IPS-18a (cell line): ENCODE results near the gene GSTM2.
"Not testable (repeated sequence)": the region's sequence is repeated elsewhere in the genome, so short reads cannot be mapped to it uniquely, and the experiment has no call there.

Experiments used
- H3K27ac ChIP-seq: one replicate; pipeline ENCODE4 v1.5.1; 2013; ENCODE audit warnings: low read length
- H3K27me3 ChIP-seq: one replicate; pipeline ENCODE4 v1.6.1; 2013; ENCODE audit warnings: mild to moderate bottlenecking, low read length; ENCODE audit not compliant: control insufficient read depth, insufficient read depth
- H3K36me3 ChIP-seq: one replicate; pipeline ENCODE4 v1.6.1; 2013; ENCODE audit warnings: low read depth, low read length; ENCODE audit not compliant: control insufficient read depth
- H3K4me1 ChIP-seq: one replicate; pipeline ENCODE4 v1.6.1; 2013; ENCODE audit warnings: low read depth, low read length; ENCODE audit not compliant: control insufficient read depth
- H3K4me3 ChIP-seq: one replicate; pipeline ENCODE4 v1.5.1; 2013; ENCODE audit warnings: low read length
- H3K9ac ChIP-seq: one replicate; pipeline ENCODE4 v1.6.1; 2013; ENCODE audit warnings: mild to moderate bottlenecking, low read length, moderate library complexity
- H3K9me3 ChIP-seq: one replicate; pipeline ENCODE4 v1.6.1; 2013; ENCODE audit warnings: low read depth, low read length; ENCODE audit not compliant: control insufficient read depth

Gene GSTM2

DNA sequence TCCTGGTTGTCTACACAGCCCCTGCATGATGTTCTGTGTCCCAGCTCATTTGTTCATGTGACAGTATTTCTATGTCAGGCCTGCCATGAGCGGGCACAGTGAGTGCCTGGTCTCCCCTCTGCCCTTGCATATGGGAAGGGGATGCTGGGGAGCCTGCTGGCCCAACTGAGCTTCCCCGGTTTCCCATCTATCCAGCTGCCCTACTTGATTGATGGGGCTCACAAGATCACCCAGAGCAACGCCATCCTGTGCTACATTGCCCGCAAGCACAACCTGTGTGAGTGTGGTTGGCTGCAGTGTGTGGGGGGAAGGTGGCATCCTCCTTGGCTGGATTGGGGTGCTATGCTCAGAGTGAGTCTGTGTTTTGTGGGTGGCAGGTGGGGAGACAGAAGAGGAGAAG, 10.5 kb upstream of the GSTM2 start:
- no peak overlapping the region for H3K9ac ChIP-seq
- H3K27ac ChIP-seq, result no peak overlapping the region
- H3K36me3 ChIP-seq, result no peaks in the 10 kb centered on the region
- no peaks in the 10 kb centered on the region for H3K9me3 ChIP-seq
- no peak overlapping the region for H3K4me3 ChIP-seq
- no peaks in the 10 kb centered on the region for H3K4me1 ChIP-seq
- H3K27me3 ChIP-seq, result peaks cover 15% of the 10 kb centered on the region

DNA sequence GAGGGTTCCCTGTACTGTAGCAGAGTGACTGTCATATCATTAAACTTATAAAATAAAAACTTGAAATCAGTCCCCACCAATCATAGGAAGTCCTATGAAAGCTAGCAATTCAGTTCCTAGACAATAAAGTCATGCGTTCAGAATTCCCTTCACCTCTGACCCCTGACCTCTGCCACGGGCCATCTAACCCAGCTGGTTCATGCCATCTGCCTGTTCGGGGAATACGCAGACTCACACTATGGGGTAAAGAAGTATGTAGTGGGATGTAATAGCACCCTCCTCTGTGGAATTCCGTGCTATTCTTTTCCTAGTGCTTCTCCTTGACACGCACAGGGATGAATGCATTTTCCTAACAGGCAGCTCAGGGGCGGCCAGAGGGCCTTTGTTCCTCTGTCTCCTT, 9.9 kb upstream of the GSTM2 start:
- H3K36me3 ChIP-seq, result no peaks in the 10 kb centered on the region
- H3K9ac ChIP-seq, result no peak overlapping the region
- no peak overlapping the region for H3K27ac ChIP-seq
- peaks cover 15% of the 10 kb centered on the region for H3K27me3 ChIP-seq
- no peaks in the 10 kb centered on the region for H3K4me1 ChIP-seq
- no peak overlapping the region for H3K4me3 ChIP-seq
- no peaks in the 10 kb centered on the region for H3K9me3 ChIP-seq

DNA sequence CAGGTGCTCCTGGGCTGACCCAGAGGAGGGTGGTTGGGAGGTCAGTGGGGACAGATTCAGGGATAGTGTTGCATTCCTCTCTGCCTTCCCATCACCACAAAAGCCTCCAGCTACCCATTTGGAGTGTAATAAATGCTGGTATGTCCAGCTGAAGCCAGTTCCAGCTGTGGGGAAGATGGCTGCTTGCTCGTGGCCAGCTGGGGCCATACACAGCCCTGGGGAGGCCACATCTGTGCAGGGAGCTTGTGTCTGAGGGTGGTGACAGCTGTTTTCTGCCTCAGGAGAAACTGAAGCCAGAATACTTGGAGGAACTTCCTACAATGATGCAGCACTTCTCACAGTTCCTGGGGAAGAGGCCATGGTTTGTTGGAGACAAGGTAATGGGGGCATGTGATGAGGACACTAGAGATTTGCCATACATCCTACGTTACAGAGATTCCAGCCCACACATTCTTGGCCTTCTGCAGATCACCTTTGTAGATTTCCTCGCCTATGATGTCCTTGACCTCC, 9.3 kb upstream of the GSTM2 start:
- Histone ChIP-seq H3K4me3 (no peak overlapping the region), H3K9ac (no peak overlapping the region), H3K27ac (no peak overlapping the region)

DNA sequence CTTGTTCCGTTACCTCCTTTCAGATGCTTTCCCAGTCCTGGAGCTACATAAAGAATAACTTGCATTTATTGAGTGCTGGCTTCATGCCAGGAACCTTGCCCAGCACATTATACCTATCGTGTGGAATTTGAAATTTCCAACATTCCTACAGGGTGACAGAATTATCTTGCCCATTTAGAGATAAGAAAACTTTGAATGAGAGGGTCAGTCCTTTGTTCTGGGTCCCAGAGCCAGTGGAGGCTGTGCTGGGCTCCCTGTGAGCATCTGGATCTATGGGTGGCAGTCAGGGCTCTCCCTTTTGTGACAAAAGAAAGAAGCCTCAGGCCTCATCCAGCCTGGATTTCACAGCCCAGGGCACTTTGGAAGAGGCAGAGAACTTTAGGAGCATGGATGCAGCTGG, 8.7 kb upstream of the GSTM2 start:
- H3K27ac ChIP-seq, result no peak overlapping the region
- no peaks in the 10 kb centered on the region for H3K4me1 ChIP-seq
- H3K9me3 ChIP-seq, result no peaks in the 10 kb centered on the region
- no peak overlapping the region for H3K4me3 ChIP-seq
- H3K27me3 ChIP-seq, result peaks cover 15% of the 10 kb centered on the region
- H3K36me3 ChIP-seq, result no peaks in the 10 kb centered on the region
- H3K9ac ChIP-seq, result no peak overlapping the region

More for the DNA sequence above, 9.3 kb upstream of the GSTM2 start:
- Histone ChIP-seq H3K9me3 (no peaks in the 10 kb centered on the region), H3K4me1 (no peaks in the 10 kb centered on the region), H3K27me3 (peaks cover 15% of the 10 kb centered on the region), H3K36me3 (no peaks in the 10 kb centered on the region)

DNA sequence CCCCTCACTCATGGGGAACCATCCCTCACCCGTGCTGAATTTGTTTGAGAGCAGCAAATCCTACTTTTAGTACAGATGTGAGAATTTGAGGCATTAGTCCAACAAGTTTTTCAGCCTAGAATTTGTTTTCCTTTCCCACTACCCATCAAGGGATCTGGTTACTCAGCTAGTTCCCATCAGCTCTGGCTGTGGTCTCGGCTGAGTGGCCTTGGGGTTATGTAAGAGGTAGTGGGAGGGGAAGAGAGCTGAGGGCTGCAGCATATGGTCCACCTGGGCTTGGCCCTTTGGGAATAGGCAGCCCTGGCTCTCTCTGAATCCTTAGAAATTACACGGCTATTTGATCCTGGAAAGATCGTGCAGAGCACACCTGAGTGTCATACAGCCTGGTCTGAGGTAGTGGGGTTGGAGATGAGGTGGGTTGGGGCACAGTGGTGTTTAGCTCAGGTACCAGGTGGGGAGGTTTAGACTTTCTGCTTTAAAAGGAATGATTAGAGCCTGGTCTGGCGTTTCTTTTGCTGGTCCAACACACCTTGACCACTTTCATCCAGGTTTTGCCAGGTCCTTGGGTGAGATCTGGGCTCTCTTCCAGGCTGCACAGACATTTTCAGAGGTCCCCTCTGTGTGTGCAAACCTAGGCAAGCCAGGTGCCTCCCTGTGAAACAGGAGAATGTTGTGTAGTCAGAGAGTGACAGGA, 7.7 kb upstream of the GSTM2 start:
- Histone ChIP-seq H3K9ac (no peak overlapping the region), H3K27ac (no peak overlapping the region)

DNA sequence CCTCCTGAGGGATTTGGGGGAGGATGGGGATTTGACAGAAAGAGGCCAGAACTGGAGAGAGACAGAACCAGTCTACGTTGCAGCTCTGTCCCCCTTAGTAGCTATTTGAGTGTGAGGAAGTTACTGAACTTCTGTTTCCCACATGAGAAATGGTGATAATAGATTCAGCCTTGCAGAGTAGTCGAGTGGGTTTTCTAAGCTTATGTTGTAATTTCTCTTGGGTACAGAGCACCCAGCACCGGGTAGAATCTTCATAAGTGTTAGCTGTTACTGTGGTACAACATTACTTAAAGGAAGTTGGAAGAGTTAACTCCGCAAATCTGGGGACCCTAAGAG, 7.2 kb upstream of the GSTM2 start:
- H3K4me3 ChIP-seq, H3K27ac ChIP-seq, H3K36me3 ChIP-seq, H3K9ac ChIP-seq, H3K4me1 ChIP-seq, H3K27me3 ChIP-seq, H3K9me3 ChIP-seq: not testable (repeated sequence)

More for the DNA sequence above, 7.7 kb upstream of the GSTM2 start:
- H3K4me1 ChIP-seq, result no peaks in the 10 kb centered on the region
- H3K4me3 ChIP-seq, result no peak overlapping the region
- no peaks in the 10 kb centered on the region for H3K9me3 ChIP-seq
- H3K36me3 ChIP-seq, result no peaks in the 10 kb centered on the region
- peaks cover 5% of the 10 kb centered on the region for H3K27me3 ChIP-seq

DNA sequence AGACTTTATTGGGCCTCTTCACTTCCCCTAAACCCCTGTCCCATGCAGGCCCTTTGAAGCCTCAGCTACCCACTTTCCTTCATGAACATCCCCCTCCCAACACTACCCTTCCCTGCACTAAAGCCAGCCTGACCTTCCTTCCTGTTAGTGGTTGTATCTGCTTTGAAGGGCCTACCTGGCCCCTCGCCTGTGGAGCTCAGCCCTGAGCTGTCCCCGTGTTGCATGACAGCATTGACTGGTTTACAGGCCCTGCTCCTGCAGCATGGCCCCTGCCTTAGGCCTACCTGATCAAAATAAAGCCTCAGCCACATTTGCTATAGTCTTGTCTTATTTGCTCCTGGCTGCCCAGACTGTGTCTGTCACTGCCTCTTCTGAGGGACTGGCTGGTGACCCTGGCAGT, 6.5 kb upstream of the GSTM2 start:
- H3K9me3 ChIP-seq, result no peaks in the 10 kb centered on the region
- no peaks in the 10 kb centered on the region for H3K36me3 ChIP-seq
- no peaks in the 10 kb centered on the region for H3K4me1 ChIP-seq
- no peak overlapping the region for H3K27ac ChIP-seq
- H3K9ac ChIP-seq, result no peak overlapping the region
- H3K27me3 ChIP-seq, result no peaks in the 10 kb centered on the region
- no peak overlapping the region for H3K4me3 ChIP-seq

DNA sequence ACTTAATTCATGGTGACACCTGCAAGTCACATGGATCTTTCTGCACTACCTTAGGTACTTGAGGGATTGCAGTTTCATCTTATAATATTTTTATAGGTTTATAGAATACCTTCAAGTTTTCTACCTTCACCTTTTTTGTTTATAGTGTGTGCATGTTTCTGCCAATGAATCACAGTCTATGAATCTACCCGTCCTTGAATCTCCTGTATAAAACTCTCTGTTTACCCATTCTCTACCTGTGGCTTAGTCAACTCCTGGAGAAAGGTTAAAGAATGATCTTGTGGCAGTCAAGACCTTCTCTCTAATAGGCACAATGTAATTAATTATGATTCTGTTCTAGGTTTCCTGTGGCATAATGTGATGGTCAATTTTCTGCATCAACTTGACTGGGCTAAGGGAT, 3.2 kb upstream of the GSTM2 start:
- no peak overlapping the region for H3K27ac ChIP-seq
- peaks cover 3% of the 10 kb centered on the region for H3K4me1 ChIP-seq
- no peak overlapping the region for H3K9ac ChIP-seq
- H3K36me3 ChIP-seq, result no peaks in the 10 kb centered on the region
- no peak overlapping the region for H3K4me3 ChIP-seq
- no peaks in the 10 kb centered on the region for H3K9me3 ChIP-seq
- H3K27me3 ChIP-seq, result no peaks in the 10 kb centered on the region

DNA sequence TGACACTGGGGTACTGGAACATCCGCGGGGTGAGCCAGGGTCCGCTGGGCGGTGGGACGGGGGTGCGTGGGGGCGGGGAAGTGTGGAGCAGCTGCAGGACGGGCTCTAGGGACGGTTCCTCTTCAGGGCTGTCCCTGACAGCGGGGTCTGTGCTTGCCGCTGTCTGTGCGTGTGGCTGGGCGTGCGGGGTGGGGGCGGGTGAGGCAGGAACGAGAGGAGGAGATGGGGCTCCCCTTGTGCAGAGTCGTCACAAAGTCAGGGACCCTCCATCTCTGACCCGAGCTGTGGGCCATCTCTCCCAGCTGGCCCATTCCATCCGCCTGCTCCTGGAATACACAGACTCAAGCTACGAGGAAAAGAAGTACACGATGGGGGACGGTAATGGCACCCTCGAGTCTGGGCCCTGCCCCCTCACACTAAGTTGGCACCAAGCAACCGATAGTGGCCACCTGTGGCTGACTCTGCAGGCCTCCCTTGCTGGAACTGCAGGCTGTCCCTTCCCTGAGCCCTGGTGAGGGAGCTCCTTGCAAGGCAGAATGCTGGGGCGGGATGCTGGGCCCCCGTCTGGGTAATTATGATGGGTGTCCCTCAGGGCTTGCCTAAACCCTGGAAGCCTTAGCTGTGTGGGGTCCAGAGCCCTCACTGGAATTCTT, 392 bp downstream of the GSTM2 start:
- H3K9ac ChIP-seq, result no peak overlapping the region
- H3K4me1 ChIP-seq, result peaks cover 3% of the 10 kb centered on the region
- peak overlapping the region; percentile 50 for H3K4me3 ChIP-seq

DNA sequence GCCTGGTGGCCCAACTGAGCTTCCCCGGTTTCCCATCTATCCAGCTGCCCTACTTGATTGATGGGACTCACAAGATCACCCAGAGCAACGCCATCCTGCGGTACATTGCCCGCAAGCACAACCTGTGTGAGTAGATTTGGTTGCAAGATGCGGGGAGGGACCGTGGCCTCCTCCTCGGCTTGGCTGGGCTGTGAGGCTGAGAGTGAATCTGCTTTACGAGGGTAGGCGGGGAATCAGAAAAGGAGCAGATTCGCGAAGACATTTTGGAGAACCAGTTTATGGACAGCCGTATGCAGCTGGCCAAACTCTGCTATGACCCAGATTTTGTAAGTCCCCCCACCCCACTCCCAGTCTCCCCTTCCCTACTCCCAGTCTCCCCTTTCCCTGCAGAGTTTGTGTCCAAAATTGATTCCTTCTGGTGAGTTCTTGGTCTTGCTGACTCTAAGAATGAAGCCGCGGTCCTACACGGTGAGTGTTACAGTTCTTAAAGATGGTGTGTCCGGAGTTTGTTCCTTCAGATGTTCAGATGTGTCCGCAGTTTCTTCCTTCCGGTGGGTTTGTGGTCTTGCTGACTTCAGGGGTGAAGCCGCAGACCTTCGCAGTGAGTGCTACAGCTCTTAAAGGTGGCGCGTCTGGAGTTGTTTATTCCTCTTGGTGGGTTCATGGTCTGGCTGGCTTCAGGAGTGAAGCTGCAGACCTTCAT, 1.5 kb downstream of the GSTM2 start:
- no peaks in the 10 kb centered on the region for H3K36me3 ChIP-seq
- H3K4me1 ChIP-seq, result peaks cover 3% of the 10 kb centered on the region
- H3K4me3 ChIP-seq, result no peak overlapping the region
- no peaks in the 10 kb centered on the region for H3K9me3 ChIP-seq
- H3K9ac ChIP-seq, result no peak overlapping the region
- H3K27me3 ChIP-seq, result no peaks in the 10 kb centered on the region
- H3K27ac ChIP-seq, result no peak overlapping the region

More for the DNA sequence above, 392 bp downstream of the GSTM2 start:
- Histone ChIP-seq H3K27ac (no peak overlapping the region), H3K36me3 (no peaks in the 10 kb centered on the region), H3K27me3 (no peaks in the 10 kb centered on the region), H3K9me3 (no peaks in the 10 kb centered on the region)

DNA sequence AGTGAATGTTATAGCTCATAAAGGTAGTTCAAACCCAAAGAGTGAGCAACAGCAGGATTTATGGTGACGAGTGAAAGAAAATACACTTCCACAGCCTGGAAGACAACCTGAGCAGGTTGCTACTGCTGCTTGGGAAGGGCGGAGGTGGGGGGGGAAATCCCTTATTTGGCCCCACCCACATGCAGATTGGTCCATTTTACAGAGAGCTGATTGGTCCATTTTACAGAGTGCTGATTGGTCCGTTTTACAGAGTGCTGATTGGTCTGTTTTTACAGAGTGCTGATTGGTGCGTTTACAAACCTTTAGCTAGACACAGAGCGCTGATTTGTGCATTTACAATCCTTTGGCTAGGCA, 2.1 kb downstream of the GSTM2 start:
- H3K27ac ChIP-seq, H3K4me1 ChIP-seq, H3K27me3 ChIP-seq, H3K9me3 ChIP-seq, H3K4me3 ChIP-seq, H3K9ac ChIP-seq, H3K36me3 ChIP-seq: not testable (repeated sequence)

DNA sequence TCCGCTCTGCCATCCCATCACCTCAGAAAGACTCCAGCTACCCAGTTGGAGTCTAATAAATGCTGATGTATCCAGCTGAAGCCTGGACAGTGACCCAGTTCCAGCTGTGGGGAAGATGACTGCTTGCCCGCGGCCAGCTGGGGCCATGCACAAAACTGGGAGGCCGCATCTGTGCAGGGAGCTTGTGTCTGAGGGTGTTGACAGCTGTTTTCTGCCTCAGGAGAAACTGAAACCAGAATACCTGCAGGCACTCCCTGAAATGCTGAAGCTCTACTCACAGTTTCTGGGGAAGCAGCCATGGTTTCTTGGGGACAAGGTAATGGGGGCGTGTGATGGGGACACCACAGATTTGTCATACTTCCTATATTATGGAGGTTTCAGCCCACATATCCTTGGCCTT, 3.2 kb downstream of the GSTM2 start:
- no peaks in the 10 kb centered on the region for H3K9me3 ChIP-seq
- no peak overlapping the region for H3K4me3 ChIP-seq
- H3K4me1 ChIP-seq, result peaks cover 3% of the 10 kb centered on the region
- H3K9ac ChIP-seq, result no peak overlapping the region
- no peaks in the 10 kb centered on the region for H3K27me3 ChIP-seq
- no peak overlapping the region for H3K27ac ChIP-seq
- no peaks in the 10 kb centered on the region for H3K36me3 ChIP-seq
